Stimulated activated naive CD4-positive, alpha-beta T cell (primary cell): ENCODE results near the gene TMEM178B.

Experiments
- DNase-seq, 6 experiments: peaks; one replicate each; lab custom pipeline; 2025; lab: John Stamatoyannopoulos, UW

TMEM178B gene

GRCh38 chr7:141431140-141431479, 357.2 kb downstream of the TMEM178B start:
- no peak for DNase-seq

GRCh38 chr7:141431711-141432110, 357.8 kb downstream of the TMEM178B start:
- no peak for DNase-seq

GRCh38 chr7:141433698-141434097, 359.8 kb downstream of the TMEM178B start:
- DNase-seq, result no peak

- DNase-seq, result no peak
These were observed 362.3 kb downstream of the TMEM178B start for GRCh38 chr7:141436139-141436538.

GRCh38 chr7:141436575-141437075, 362.8 kb downstream of the TMEM178B start:
- no peak for DNase-seq

- no peak for DNase-seq
These were observed 365.3 kb downstream of the TMEM178B start for GRCh38 chr7:141439164-141439563.

GRCh38 chr7:141439776-141440175, 365.9 kb downstream of the TMEM178B start:
- DNase-seq, result no peak

- DNase-seq, result no peak
These were observed 368.2 kb downstream of the TMEM178B start for GRCh38 chr7:141441837-141442627.

GRCh38 chr7:141442781-141443180, 368.9 kb downstream of the TMEM178B start:
- DNase-seq, result no peak

- no peak for DNase-seq
These were observed 371.1 kb downstream of the TMEM178B start for GRCh38 chr7:141444961-141445360.

GRCh38 chr7:141451232-141451631, 377.4 kb downstream of the TMEM178B start:
- no peak for DNase-seq

- no peak for DNase-seq
These were observed 379.0 kb downstream of the TMEM178B start for GRCh38 chr7:141452911-141453310.

- no peak for DNase-seq
These were observed 380.5 kb downstream of the TMEM178B start for GRCh38 chr7:141454338-141454737.

GRCh38 chr7:141455723-141456122, 381.9 kb downstream of the TMEM178B start:
- DNase-seq, result no peak

- DNase-seq, result no peak
These were observed 382.4 kb downstream of the TMEM178B start for GRCh38 chr7:141456298-141456697.

- DNase-seq, result no peak
These were observed 382.8 kb downstream of the TMEM178B start for GRCh38 chr7:141456711-141457110.

GRCh38 chr7:141460781-141461715, 387.2 kb downstream of the TMEM178B start:
- DNase-seq, result no peak

GRCh38 chr7:141461924-141462323, 388.1 kb downstream of the TMEM178B start:
- DNase-seq, result no peak

GRCh38 chr7:141462958-141463357, 389.1 kb downstream of the TMEM178B start:
- DNase-seq, result no peak

- DNase-seq, result no peak
These were observed 390.1 kb downstream of the TMEM178B start for GRCh38 chr7:141463986-141464385.

- no peak for DNase-seq
These were observed 390.7 kb downstream of the TMEM178B start for GRCh38 chr7:141464551-141464950.

GRCh38 chr7:141466151-141466904, 392.5 kb downstream of the TMEM178B start:
- DNase-seq, result no peak
